Gastrocnemius medialis (tissue), 4 donors: ENCODE data around the gene EPHX1. TPM values are rescaled to one million over a fixed set of nuclear protein-coding genes. Genes with fewer than 3 reads are reported as not detected.

Experiments used
- ATAC-seq, 2 donors: fragments of 150-250 bp; one replicate each; pipeline ENCODE4 v1.9.1; 2016
- DNase-seq, 2 donors: peaks; one replicate each; pipeline ENCODE4 v3.0.0-alpha.2; 2019
- H3K27ac ChIP-seq, 4 donors: fragments of 200-600 bp; sonication (generic); 1 replicate in 1 of 4; 2 replicates in 3 of 4; pipeline ENCODE4 v1.5.1; 2016 to 2018; ENCODE audit warnings: mild to moderate bottlenecking in 2 of 4, moderate library complexity in 1 of 4
- H3K27me3 ChIP-seq, 3 donors: fragments of 200-600 bp; sonication (generic) in 2 of 3; 1 replicate in 1 of 3; 2 replicates in 2 of 3; pipeline versions ENCODE4 v1.5.1 to v1.6.0; 2016 to 2019; ENCODE audit warnings: mild to moderate bottlenecking in 1 of 3, moderate library complexity in 1 of 3
- H3K36me3 ChIP-seq, 2 donors: fragments of 200-600 bp; sonication (generic) in 1 of 2; one replicate each; pipeline ENCODE4 v1.5.1; 2017 to 2018
- H3K4me1 ChIP-seq, 2 donors: fragments of 200-600 bp; sonication (generic) in 1 of 2; one replicate each; pipeline ENCODE4 v1.5.1; 2016 to 2017; ENCODE audit warnings: mild to moderate bottlenecking in 2 of 2
- H3K4me3 ChIP-seq, 4 donors: fragments of 200-600 bp; sonication (generic) in 3 of 4; 1 replicate in 1 of 4; 2 replicates in 3 of 4; pipeline ENCODE4 v1.5.1; 2016 to 2019; ENCODE audit warnings: mild to moderate bottlenecking in 2 of 4
- H3K9me3 ChIP-seq, 3 donors: fragments of 200-600 bp; sonication (generic) in 2 of 3; 1 replicate in 1 of 3; 2 replicates in 2 of 3; pipeline ENCODE4 v1.5.1; 2016 to 2019
- CTCF ChIP-seq, 5 experiments: fragments of 450-650 bp in 3 of 5; fragments of 200-600 bp in 2 of 5; sonication (generic) in 2 of 5; IDR thresholded peaks in 4 of 5; conservative IDR thresholded peaks in 1 of 5; 1 replicate in 4 of 5; 2 replicates in 1 of 5; pipeline ENCODE4 v1.5.1; 2016 to 2019; ENCODE audit warnings: antibody characterized with exemption in 5 of 5, mild to moderate bottlenecking in 3 of 5, moderate library complexity in 3 of 5
- POLR2A ChIP-seq, 2 donors: fragments of 450-650 bp; IDR thresholded peaks; one replicate each; pipeline ENCODE4 v1.6.1; 2017; ENCODE audit warnings: antibody characterized with exemption in 2 of 2, mild to moderate bottlenecking in 2 of 2, moderate library complexity in 2 of 2
- in situ Hi-C, 4 donors: fragments of 200-750 bp; cut with MboI; loops; one replicate each; pipeline versions ENCODE4 v1.15.0 to v1.8.0; 2017; ENCODE audit warnings: low sequenced_read_pairs in 4 of 4
- intact Hi-C: fragments of 100-400 bp; cut with DNase I; formaldehyde crosslinking; loops from one replicate; pipeline ENCODE4 v1.15.1; 2023; ENCODE audit warnings: low total_unique reads
- total RNA-seq, 4 donors: library from RNA; depleted of rRNA; stranded (reverse); fragments of >200 nt; gene quantifications; one replicate each; pipeline versions ENCODE4 v1.1.0 to v1.2.3, GENCODE V29; 2016

Gene EPHX1
- total RNA-seq, 4 donors from 2014 or later: 65.7 to 155 (median 108) TPM

DNA sequence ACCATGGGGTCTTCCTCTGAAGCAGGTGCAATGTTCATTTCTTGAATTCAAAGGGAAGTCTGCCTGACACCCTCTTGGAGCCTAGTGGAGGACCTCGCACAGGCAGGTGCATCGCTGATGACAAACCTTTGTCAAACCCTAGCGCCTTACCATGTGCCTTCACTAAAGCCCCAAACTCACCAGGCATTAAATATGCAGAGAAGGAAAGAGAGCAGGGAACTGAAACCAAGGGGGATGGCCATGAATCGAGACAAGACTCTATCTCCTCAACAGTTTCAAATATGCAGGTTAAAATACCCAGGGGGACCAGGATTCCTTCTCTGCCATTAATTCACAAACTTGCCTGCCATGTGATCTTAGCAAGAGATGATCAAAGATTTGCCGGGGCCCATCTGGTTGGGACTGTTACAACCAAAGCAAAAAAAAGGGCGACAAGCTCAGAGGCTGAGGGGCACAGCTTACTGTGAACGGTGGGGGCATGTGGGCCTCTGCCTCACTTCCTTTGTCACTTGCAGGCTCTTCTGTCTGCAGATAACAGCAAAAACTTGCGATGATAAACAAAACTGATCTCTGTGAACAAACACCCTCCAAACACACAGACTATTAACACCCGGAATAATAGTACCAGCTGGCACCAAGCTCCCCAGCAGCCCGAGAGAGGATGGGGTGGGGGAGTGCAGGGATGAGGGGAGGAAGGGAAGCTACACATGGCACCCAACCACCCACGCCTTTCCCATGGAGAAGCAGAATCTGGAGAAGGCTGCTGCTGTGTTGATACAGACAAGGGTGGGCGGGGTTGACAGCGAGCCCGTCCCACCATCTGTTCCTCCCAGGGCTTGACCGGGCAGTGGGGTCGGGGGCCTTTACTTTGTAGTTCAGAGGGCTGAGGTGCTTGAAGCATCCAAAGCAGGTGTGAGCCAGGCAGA lies 38.4 kb downstream of the EPHX1 start:
- H3K27ac ChIP-seq: no peak overlapping the region
- no peak for TF ChIP-seq CTCF (IDR thresholded peaks at IDR 0.05 in 4 of 5, conservative IDR thresholded peaks at IDR 0.05 in 1 of 5)
- TF ChIP-seq POLR2A (IDR thresholded peaks at IDR 0.05): no peak

GRCh38 chr1:225849925-225850324 lies 40.0 kb downstream of the EPHX1 start:
- H3K36me3 ChIP-seq: peaks cover 0 to 48% of the 10 kb centered on the region in 2 donors
- H3K27ac ChIP-seq: no peak overlapping the region
- peaks cover 3 to 5% of the 10 kb centered on the region in 2 donors for H3K4me1 ChIP-seq
- no peaks in the 10 kb centered on the region for H3K27me3 ChIP-seq
- no peak for DNase-seq
- no peak overlapping the region for H3K4me3 ChIP-seq
- TF ChIP-seq CTCF (IDR thresholded peaks at IDR 0.05 in 4 of 5, conservative IDR thresholded peaks at IDR 0.05 in 1 of 5): no peak
- TF ChIP-seq POLR2A (IDR thresholded peaks at IDR 0.05): no peak
- ATAC-seq: no peak
- in situ Hi-C loops (loop anchor here in 2 of 4 donors (10.0 kb wide), 2 partner anchors 75 to 375 kb away; partner anchors contain the start of gene SRP9 (in 1 of the 2)), intact Hi-C loops (loop anchor here (5.0 kb wide), 1 partner anchor 43 kb away; no protein-coding TSS in a partner anchor)
- no peaks in the 10 kb centered on the region for H3K9me3 ChIP-seq

More for the DNA sequence above, 38.4 kb downstream of the EPHX1 start:
- in situ Hi-C loops (loop anchor here in 2 of 4 donors (10.0 kb wide), 2 partner anchors 73 to 373 kb away; partner anchors contain the start of gene SRP9 (in 1 of the 2)), intact Hi-C loops (loop anchor here (5.0 kb wide), 1 partner anchor 41 kb away; no protein-coding TSS in a partner anchor)
- no peak overlapping the region for H3K4me3 ChIP-seq
- no peak for DNase-seq
- no peak for ATAC-seq
- no peaks in the 10 kb centered on the region for H3K27me3 ChIP-seq
- peaks cover 0 to 52% of the 10 kb centered on the region in 2 donors for H3K36me3 ChIP-seq
- H3K4me1 ChIP-seq: peaks cover 3 to 5% of the 10 kb centered on the region in 2 donors
- no peaks in the 10 kb centered on the region for H3K9me3 ChIP-seq

GRCh38 chr1:225850370-225850769 lies 40.4 kb downstream of the EPHX1 start:
- no peak for TF ChIP-seq CTCF (IDR thresholded peaks at IDR 0.05 in 4 of 5, conservative IDR thresholded peaks at IDR 0.05 in 1 of 5)
- no peak for TF ChIP-seq POLR2A (IDR thresholded peaks at IDR 0.05)
- DNase-seq (no peak), ATAC-seq (no peak)
- intact Hi-C loops (no loop called here), in situ Hi-C loops (no loop called here)
- peaks cover 0 to 47% of the 10 kb centered on the region in 2 donors for H3K36me3 ChIP-seq
- no peak overlapping the region for H3K4me3 ChIP-seq
- H3K27ac ChIP-seq: no peak overlapping the region
- H3K27me3 ChIP-seq: no peaks in the 10 kb centered on the region
- peaks cover 3% of the 10 kb centered on the region in 2 donors for H3K4me1 ChIP-seq
- no peaks in the 10 kb centered on the region for H3K9me3 ChIP-seq

DNA sequence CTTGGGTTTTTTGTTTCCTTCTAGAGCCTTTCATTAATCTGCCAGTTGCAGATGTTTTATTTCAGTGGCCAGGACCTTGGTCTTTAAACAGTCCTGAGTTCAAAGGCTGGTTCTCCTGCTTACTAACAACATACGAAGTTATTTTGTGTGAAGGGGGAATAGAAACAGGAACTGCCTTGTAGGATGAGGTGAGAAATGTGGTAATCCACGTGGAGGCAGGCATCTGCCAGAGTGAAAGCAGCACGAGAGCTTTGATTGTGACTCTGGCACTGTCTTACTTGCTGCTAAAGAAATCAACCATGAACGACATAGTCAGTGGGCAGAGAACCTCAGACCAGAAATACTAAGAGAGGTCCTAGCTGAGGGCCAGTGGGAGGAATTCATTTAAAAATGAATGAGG lies 41.9 kb downstream of the EPHX1 start:
- Histone ChIP-seq H3K4me3 (no peak overlapping the region), H3K27ac (no peak overlapping the region), H3K27me3 (no peaks in the 10 kb centered on the region), H3K36me3 (peaks cover 0 to 38% of the 10 kb centered on the region in 2 donors), H3K9me3 (no peaks in the 10 kb centered on the region), H3K4me1 (peaks cover 0 to 3% of the 10 kb centered on the region in 2 donors)
- no peak for ATAC-seq
- TF ChIP-seq CTCF (IDR thresholded peaks at IDR 0.05 in 4 of 5, conservative IDR thresholded peaks at IDR 0.05 in 1 of 5) (no peak), POLR2A (IDR thresholded peaks at IDR 0.05) (no peak)
- no peak for DNase-seq
- intact Hi-C loops: no loop called here
- in situ Hi-C loops: no loop called here
